Tibial nerve (tissue), 4 donors: ENCODE measurements around the gene MYADML2. TPM values are rescaled to one million over a fixed set of nuclear protein-coding genes. Genes with fewer than 3 reads are reported as not detected.

Experiments used
- DNase-seq, 2 donors: peaks; one replicate each; pipeline ENCODE4 v3.0.0-alpha.2; 2019; ENCODE audit warnings: low spot score in 2 of 2
- H3K27ac ChIP-seq, 4 donors: fragments of 200-600 bp; sonication (generic) in 3 of 4; one replicate each; pipeline ENCODE4 v1.5.1; 2017 to 2019; ENCODE audit warnings: mild to moderate bottlenecking in 1 of 4
- H3K27me3 ChIP-seq, 2 donors: fragments of 200-600 bp; sonication (generic) in 1 of 2; one replicate each; pipeline versions ENCODE4 v1.5.1 to v1.6.0; 2017 to 2019
- H3K36me3 ChIP-seq, 3 donors: fragments of 200-600 bp; sonication (generic); one replicate each; pipeline ENCODE4 v1.5.1; 2018 to 2019
- H3K4me1 ChIP-seq, 4 donors: fragments of 200-600 bp; sonication (generic) in 3 of 4; one replicate each; pipeline ENCODE4 v1.5.1; 2017 to 2019
- H3K4me3 ChIP-seq, 4 donors: fragments of 200-600 bp; sonication (generic) in 3 of 4; one replicate each; pipeline ENCODE4 v1.5.1; 2017 to 2019; ENCODE audit warnings: mild to moderate bottlenecking in 1 of 4, moderate library complexity in 1 of 4
- H3K9me3 ChIP-seq, 4 donors: fragments of 200-600 bp; sonication (generic) in 3 of 4; one replicate each; pipeline ENCODE4 v1.5.1; 2017 to 2019
- CTCF ChIP-seq, 5 experiments: fragments of 200-600 bp in 3 of 5; fragments of 450-650 bp in 2 of 5; sonication (generic) in 3 of 5; IDR thresholded peaks; one replicate each; pipeline ENCODE4 v1.5.1; 2016 to 2019; ENCODE audit warnings: antibody characterized with exemption in 5 of 5, mild to moderate bottlenecking in 3 of 5, moderate library complexity in 2 of 5
- EP300 ChIP-seq, 2 donors: sonication (generic); formaldehyde crosslinking; IDR thresholded peaks; one replicate each; pipeline ENCODE4 v1.6.1; 2017; ENCODE audit warnings: antibody characterized with exemption in 2 of 2, mild to moderate bottlenecking in 1 of 2
- POLR2A ChIP-seq, 2 donors: fragments of 450-650 bp; IDR thresholded peaks; one replicate each; pipeline ENCODE4 v1.6.1; 2017; ENCODE audit warnings: antibody characterized with exemption in 2 of 2, mild to moderate bottlenecking in 2 of 2, moderate library complexity in 2 of 2
- WGBS, 2 donors: methylation state at CpG; one replicate each; pipeline ENCODE4 v1.1.5; 2018; 5-methylcytosine and 5-hydroxymethylcytosine counted together
- total RNA-seq, 4 donors: library from RNA; depleted of rRNA; stranded (reverse); fragments of >200 nt; gene quantifications; one replicate each; pipeline ENCODE4 v1.1.0, GENCODE V29; 2016

Gene MYADML2
- total RNA-seq: not detected

- WGBS, 2 donors: 84 to 86% methylated on average over 13 of the region's 13 CpGs
- Histone ChIP-seq H3K27ac (no peak within 1 kb of the TSS), H3K27me3 (peaks cover 0 to 37% of the 10 kb centered on the region in 2 donors), H3K4me3 (no peak within 1 kb of the TSS), H3K9me3 (no peaks in the 10 kb centered on the region), H3K4me1 (no peaks in the 10 kb centered on the region), H3K36me3 (no peaks in the 10 kb centered on the region)
- TF ChIP-seq POLR2A (IDR thresholded peaks at IDR 0.05): no peak
- TF ChIP-seq EP300 (IDR thresholded peaks at IDR 0.05): no peak
- TF ChIP-seq CTCF (IDR thresholded peaks at IDR 0.05): no peak
- no peak for DNase-seq
These were observed at the start of gene MYADML2 for GRCh38 chr17:81947189-81947588. TSS of gene MYADML2 (minus strand) at chr17:81947233. CDS start at chr17:81941741, 5,492 bp downstream.

GRCh38 chr17:81996232-81996756 lies 49.3 kb upstream of the MYADML2 start:
- no peak for DNase-seq
- Histone ChIP-seq H3K36me3 (peaks cover 0 to 20% (median 0%) of the 10 kb centered on the region in 3 donors), H3K9me3 (no peaks in the 10 kb centered on the region), H3K4me3 (no peak overlapping the region), H3K4me1 (peaks cover 0 to 45% (median 24%) of the 10 kb centered on the region in 4 donors), H3K27me3 (no peaks in the 10 kb centered on the region), H3K27ac (no peak overlapping the region)
- 87 to 93% methylated on average over 27 to 28 of the region's 28 CpGs for WGBS, 2 donors
- TF ChIP-seq CTCF (IDR thresholded peaks at IDR 0.05): no peak
- no peak for TF ChIP-seq EP300 (IDR thresholded peaks at IDR 0.05)
- no peak for TF ChIP-seq POLR2A (IDR thresholded peaks at IDR 0.05)

GRCh38 chr17:81995463-81996231 lies 48.6 kb upstream of the MYADML2 start:
- TF ChIP-seq CTCF (IDR thresholded peaks at IDR 0.05) (no peak), POLR2A (IDR thresholded peaks at IDR 0.05) (no peak), EP300 (IDR thresholded peaks at IDR 0.05) (no peak)
- Histone ChIP-seq H3K36me3 (peaks cover 0 to 15% (median 0%) of the 10 kb centered on the region in 3 donors), H3K4me3 (no peak overlapping the region), H3K9me3 (no peaks in the 10 kb centered on the region), H3K4me1 (peaks cover 0 to 51% (median 27%) of the 10 kb centered on the region in 4 donors), H3K27me3 (no peaks in the 10 kb centered on the region), H3K27ac (peak overlapping the region in 1 of 4 donors; percentile 69)
- no peak for DNase-seq
- 83 to 84% methylated on average over 20 to 28 of the region's 29 CpGs for WGBS, 2 donors

GRCh38 chr17:81994593-81995462 lies 47.8 kb upstream of the MYADML2 start:
- H3K36me3 ChIP-seq: peaks cover 0 to 23% (median 0%) of the 10 kb centered on the region in 3 donors
- H3K9me3 ChIP-seq: no peaks in the 10 kb centered on the region
- DNase-seq: no peak
- H3K4me3 ChIP-seq: peak overlapping the region in 1 of 4 donors; percentile 13
- H3K27ac ChIP-seq: peak overlapping the region in 1 of 4 donors; percentile 69
- WGBS, 2 donors: 36 to 45% methylated on average over 33 to 38 of the region's 39 CpGs
- TF ChIP-seq CTCF (IDR thresholded peaks at IDR 0.05) (no peak), EP300 (IDR thresholded peaks at IDR 0.05) (no peak), POLR2A (IDR thresholded peaks at IDR 0.05) (no peak)
- no peaks in the 10 kb centered on the region for H3K27me3 ChIP-seq
- H3K4me1 ChIP-seq: peaks cover 0 to 51% (median 27%) of the 10 kb centered on the region in 4 donors
